H1 (cell line): Measurements from ENCODE around the gene RER1. TPM values are rescaled to one million over a fixed set of nuclear protein-coding genes. Genes with fewer than 3 reads are reported as not detected.

Experiments
- CTCF ChIA-PET: fragments of 300-600 bp; sonication (Branson Sonifier 250); formaldehyde crosslinking; loops from one replicate; lab custom pipeline; 2021; ENCODE audit not compliant: partially characterized antibody; lab: Charles Lee
- POLR2A ChIA-PET: fragments of 300-600 bp; sonication (Branson Sonifier 250); formaldehyde crosslinking; loops from one replicate; lab custom pipeline; 2021; ENCODE audit warnings: inconsistent platforms; ENCODE audit not compliant: partially characterized antibody; lab: Charles Lee
- DNase-seq, 2 experiments: peaks; one replicate each; pipeline versions ENCODE4 v3.0.0 to v3.0.0-alpha.2; 2010 to 2022; ENCODE audit warnings: low spot score in 2 of 2, low read depth in 1 of 2, mixed read lengths in 1 of 2
- FAIRE-seq: peaks from 2 replicates; lab custom pipeline; 2011; peaks lifted over from hg19 to GRCh38; lab: Jason Lieb, UNC
- H2AFZ ChIP-seq: 2 replicates; pipeline ENCODE4 v1.8.1; 2012; ENCODE audit warnings: low read length, inconsistent platforms
- H2AK5ac ChIP-seq: 2 replicates; pipeline ENCODE4 v1.6.1; 2013; ENCODE audit warnings: low read depth, low read length
- H2BK120ac ChIP-seq: replicated peaks from 2 replicates; pipeline ENCODE3; 2013; ENCODE audit warnings: low read depth, low read length, inconsistent platforms
- H2BK12ac ChIP-seq: 2 replicates; pipeline ENCODE4 v1.6.1; 2013; ENCODE audit warnings: low read depth, low read length
- H2BK15ac ChIP-seq: 2 replicates; pipeline ENCODE4 v1.6.1; 2013; ENCODE audit warnings: low read length
- H2BK20ac ChIP-seq: 2 replicates; pipeline ENCODE4 v1.6.1; 2013; ENCODE audit warnings: low read length
- H2BK5ac ChIP-seq: 2 replicates; pipeline ENCODE4 v1.6.1; 2013; ENCODE audit warnings: low read depth, low read length
- H3K14ac ChIP-seq: 2 replicates; pipeline ENCODE4 v1.6.1; 2013; ENCODE audit warnings: inconsistent platforms; ENCODE audit not compliant: insufficient read length
- H3K18ac ChIP-seq: 2 replicates; pipeline ENCODE4 v1.6.1; 2013; ENCODE audit warnings: low read length; ENCODE audit errors: extremely low read depth
- H3K23ac ChIP-seq: 2 replicates; pipeline ENCODE4 v1.6.1; 2013; ENCODE audit warnings: inconsistent platforms; ENCODE audit not compliant: insufficient read length
- H3K23me2 ChIP-seq: 2 replicates; pipeline ENCODE4 v1.6.1; 2013; ENCODE audit warnings: low read depth, low read length
- H3K27ac ChIP-seq: 2 replicates; pipeline ENCODE4 v1.6.1; 2011; ENCODE audit warnings: low read depth, low read length, inconsistent platforms
- H3K27me3 ChIP-seq, 4 experiments: replicated peaks in 1 of 4; 1 replicate in 1 of 4; 2 replicates in 3 of 4; pipeline versions ENCODE4 v1.6.1 to v1.8.1; 2011 to 2013; ENCODE audit warnings: low read length in 3 of 4, mild to moderate bottlenecking in 3 of 4, inconsistent platforms in 2 of 4, mixed read lengths in 2 of 4, moderate library complexity in 1 of 4; ENCODE audit not compliant: control insufficient read depth in 3 of 4, insufficient read depth in 3 of 4; ENCODE audit errors: extremely low read depth in 1 of 4
- H3K36me3 ChIP-seq, 4 experiments: 2 replicates each; pipeline versions ENCODE4 v1.6.1 to v1.8.1; 2011 to 2013; ENCODE audit warnings: mild to moderate bottlenecking in 4 of 4, low read length in 3 of 4, moderate library complexity in 2 of 4, control low read depth in 1 of 4, inconsistent platforms in 1 of 4; ENCODE audit not compliant: insufficient read depth in 4 of 4, control insufficient read depth in 2 of 4
- H3K4ac ChIP-seq: replicated peaks from 2 replicates; pipeline ENCODE3; 2013; ENCODE audit warnings: low read length, low read depth, mixed read lengths, inconsistent platforms; ENCODE audit not compliant: insufficient read length
- H3K4me1 ChIP-seq, 4 experiments: replicated peaks in 1 of 4; 1 replicate in 1 of 4; 2 replicates in 3 of 4; pipeline versions ENCODE4 v1.6.1 to v1.8.1; 2011 to 2013; ENCODE audit warnings: low read length in 3 of 4, inconsistent platforms in 2 of 4, mixed read lengths in 1 of 4; ENCODE audit not compliant: insufficient read depth in 4 of 4, control insufficient read depth in 3 of 4
- H3K4me2 ChIP-seq, 2 experiments: 2 replicates each; pipeline versions ENCODE4 v1.6.1 to v1.8.1; 2011 to 2013; ENCODE audit warnings: low read depth in 2 of 2, low read length in 2 of 2, control low read depth in 1 of 2, inconsistent platforms in 1 of 2, mild to moderate bottlenecking in 1 of 2; ENCODE audit not compliant: insufficient read depth in 1 of 2
- H3K4me3 ChIP-seq, 4 experiments: fragments of 200-600, 300-600 bp in 1 of 4; sonication (generic), shearing (Covaris generic), sonication (Bioruptor Twin) in 1 of 4; 2 replicates each; pipeline versions ENCODE4 v1.5.1 to v1.8.1; 2011 to 2016; ENCODE audit warnings: low read length in 4 of 4, low read depth in 3 of 4, control low read depth in 2 of 4, inconsistent platforms in 2 of 4, mild to moderate bottlenecking in 2 of 4, mixed read lengths in 1 of 4, moderate library complexity in 1 of 4; ENCODE audit not compliant: insufficient read depth in 2 of 4; ENCODE audit errors: extremely low read depth in 1 of 4
- H3K56ac ChIP-seq: replicated peaks from 2 replicates; pipeline ENCODE3; 2013; ENCODE audit warnings: low read depth, mild to moderate bottlenecking, mixed read lengths, low read length, inconsistent platforms; ENCODE audit not compliant: insufficient read length
- H3K79me1 ChIP-seq: 2 replicates; pipeline ENCODE4 v1.6.1; 2013; ENCODE audit warnings: low read depth, low read length, control low read depth
- H3K79me2 ChIP-seq, 2 experiments: 2 replicates each; pipeline versions ENCODE4 v1.6.1 to v1.8.1; 2012 to 2013; ENCODE audit warnings: low read length in 2 of 2, mild to moderate bottlenecking in 2 of 2, inconsistent platforms in 1 of 2; ENCODE audit not compliant: insufficient read depth in 2 of 2, control insufficient read depth in 1 of 2
- H3K9ac ChIP-seq, 4 experiments: replicated peaks in 1 of 4; 1 replicate in 1 of 4; 2 replicates in 3 of 4; pipeline versions ENCODE4 v1.6.1 to v1.8.1; 2011 to 2013; ENCODE audit warnings: low read depth in 3 of 4, low read length in 3 of 4, control low read depth in 2 of 4, mild to moderate bottlenecking in 2 of 4, moderate library complexity in 2 of 4, inconsistent platforms in 1 of 4; ENCODE audit errors: extremely low read depth in 1 of 4
- H3K9me3 ChIP-seq, 2 experiments: 2 replicates each; pipeline versions ENCODE4 v1.6.1 to v1.8.1; 2012 to 2013; ENCODE audit warnings: mild to moderate bottlenecking in 2 of 2, moderate library complexity in 2 of 2, control low read depth in 1 of 2, inconsistent platforms in 1 of 2, low read depth in 1 of 2, low read length in 1 of 2, mixed read lengths in 1 of 2; ENCODE audit not compliant: insufficient read depth in 2 of 2
- H4K20me1 ChIP-seq, 2 experiments: replicated peaks in 1 of 2; 2 replicates each; pipeline versions ENCODE3 to v1.8.1; 2011 to 2013; ENCODE audit warnings: inconsistent platforms in 2 of 2, low read length in 2 of 2, mild to moderate bottlenecking in 1 of 2; ENCODE audit not compliant: insufficient read depth in 2 of 2, control insufficient read depth in 1 of 2
- H4K5ac ChIP-seq: 2 replicates; pipeline ENCODE4 v1.6.1; 2013; ENCODE audit warnings: low read length, low read depth, mixed read lengths, inconsistent platforms; ENCODE audit not compliant: insufficient read length
- H4K8ac ChIP-seq: 2 replicates; pipeline ENCODE4 v1.8.0; 2013; ENCODE audit warnings: mild to moderate bottlenecking, moderate library complexity, low read length, inconsistent platforms; ENCODE audit not compliant: insufficient read depth; ENCODE audit errors: extremely low read depth
- H4K91ac ChIP-seq: replicated peaks from 2 replicates; pipeline ENCODE3; 2013; ENCODE audit warnings: low read length, mixed read lengths, inconsistent platforms; ENCODE audit not compliant: insufficient read length
- BCL11A ChIP-seq, 2 experiments: IDR thresholded peaks; one replicate each; pipeline ENCODE4 v1.6.1; 2011; ENCODE audit warnings: low read depth in 2 of 2, low read length in 2 of 2, mild to moderate bottlenecking in 2 of 2
- CBX5 ChIP-seq: fragments of 300-800, 300-1000 bp; sonication (generic); IDR thresholded peaks from 2 replicates; pipeline ENCODE4 v1.7.1; 2016; ENCODE audit warnings: antibody characterized with exemption, low read length, low read depth
- CTBP2 ChIP-seq: IDR thresholded peaks from 2 replicates; pipeline ENCODE4 v1.7.0; 2011; ENCODE audit warnings: borderline replicate concordance, mild to moderate bottlenecking, moderate library complexity, mixed read lengths, low read length; ENCODE audit not compliant: insufficient read depth, insufficient read length
- FOSL1 ChIP-seq: IDR thresholded peaks from 2 replicates; pipeline ENCODE4 v1.6.1; 2011; ENCODE audit warnings: mild to moderate bottlenecking, low read depth, low read length, moderate library complexity; ENCODE audit not compliant: insufficient read depth
- POLR2A ChIP-seq, 2 experiments: IDR thresholded peaks; 1 replicate in 1 of 2; 2 replicates in 1 of 2; pipeline ENCODE4 v1.6.1; 2011; ENCODE audit warnings: low read depth in 2 of 2, low read length in 2 of 2, mild to moderate bottlenecking in 2 of 2; ENCODE audit errors: control extremely low read depth in 1 of 2
- POLR2AphosphoS5 ChIP-seq: IDR thresholded peaks from 2 replicates; pipeline ENCODE4 v1.6.1; 2011; ENCODE audit warnings: low read depth, low read length
- SRF ChIP-seq: IDR thresholded peaks from 2 replicates; pipeline ENCODE4 v1.6.1; 2011; ENCODE audit warnings: mild to moderate bottlenecking, low read depth, low read length, moderate library complexity
- WGBS, 2 experiments: shearing (Covaris generic) in 1 of 2; methylation state at CpG; one replicate each; pipeline versions ENCODE4 v1.1.6 to v1.1.7; 2013 to 2015; ENCODE audit warnings: low lambda C conversion rate in 2 of 2, mixed read lengths in 2 of 2, inconsistent platforms in 1 of 2, low coverage in 1 of 2, missing lambda C conversion rate in 1 of 2; ENCODE audit not compliant: insufficient replicate concordance in 2 of 2, insufficient coverage in 1 of 2, insufficient read length in 1 of 2; ENCODE audit errors: extremely low coverage in 1 of 2, missing lambda C conversion rate in 1 of 2; 5-methylcytosine and 5-hydroxymethylcytosine counted together
- polyA plus RNA-seq, 7 experiments: library from polyadenylated mRNA; depleted of rRNA in 3 of 7; stranded (reverse) in 5 of 7; unstranded in 2 of 7; fragments of >200 nt in 5 of 7; fragments of 200-250 nt in 2 of 7; gene quantifications; 1 replicate in 5 of 7; 2 replicates in 1 of 7; 4 replicates in 1 of 7; pipeline versions ENCODE4 v1.2.1 to v1.2.3, GENCODE V29; 2011 to 2013; ENCODE audit warnings: missing spikeins in 2 of 7, mixed read lengths in 2 of 7
- total RNA-seq: library from RNA; stranded (reverse); fragmentation: NEBNext Ultra II Directional; extraction: Animal tissue kit (Norgen Biotek cat#: 25700); gene quantifications from 2 replicates; pipeline ENCODE4 v1.2.1, GENCODE V29; 2021
- TF ChIP-seq, protein P1 (sequence below), 3 experiments: IDR thresholded peaks; 1 replicate in 2 of 3; 2 replicates in 1 of 3; pipeline versions ENCODE4 v1.5.1 to v1.6.1; 2011; ENCODE audit warnings: low read length in 3 of 3, mild to moderate bottlenecking in 3 of 3, inconsistent platforms in 2 of 3, low read depth in 1 of 3, moderate library complexity in 1 of 3; ENCODE audit not compliant: insufficient read depth in 1 of 3; ENCODE audit errors: control extremely low read depth in 1 of 3

RER1 gene
- total and polyA plus RNA-seq, 2 of the 8 experiments (the other 6 are each of a cell fraction or from before 2014, with no cell fraction given), result 102 to 134 TPM

DNA sequence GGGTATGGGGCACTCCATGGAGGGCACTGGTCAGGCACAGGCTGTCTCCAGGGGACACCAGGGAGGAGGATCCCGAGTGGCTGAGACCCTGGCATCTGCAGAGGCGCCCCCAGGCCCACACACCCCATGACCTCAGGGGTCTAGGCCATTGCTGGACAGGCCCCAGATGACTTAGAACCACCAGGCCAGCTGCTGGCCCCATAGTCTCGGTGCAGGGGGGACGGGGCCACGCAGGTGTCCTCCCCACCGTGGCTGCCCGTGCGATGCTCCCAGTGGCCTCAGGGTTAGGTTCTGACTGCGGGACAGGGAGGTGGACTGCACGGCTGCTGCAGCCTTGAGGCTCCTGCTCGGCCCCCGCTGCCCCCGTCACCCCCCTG, 44.2 kb upstream of the RER1 start:
- Histone ChIP-seq H3K14ac (no peak overlapping the region), H2AK5ac (no peak overlapping the region), H3K4me3 (no peak overlapping the region), H2BK20ac (no peak overlapping the region), H3K23me2 (no peaks in the 10 kb centered on the region), H3K36me3 (no peaks in the 10 kb centered on the region), H3K18ac (no peak overlapping the region), H3K4me1 (no peaks in the 10 kb centered on the region), H2BK120ac (no peak overlapping the region), H3K4ac (no peak overlapping the region), H3K79me2 (no peaks in the 10 kb centered on the region), H3K4me2 (no peak overlapping the region), H3K27me3 (no peaks in the 10 kb centered on the region), H3K27ac (no peak overlapping the region), H4K91ac (no peak overlapping the region), H2BK15ac (no peak overlapping the region), H3K9ac (no peak overlapping the region), H3K23ac (no peak overlapping the region), H2BK12ac (no peak overlapping the region), H3K9me3 (no peaks in the 10 kb centered on the region), H4K5ac (no peak overlapping the region), H2BK5ac (no peak overlapping the region), H2AFZ (no peak overlapping the region), H3K56ac (no peak overlapping the region), H4K20me1 (peaks cover 0 to 3% of the 10 kb centered on the region in 2 experiments), H3K79me1 (no peaks in the 10 kb centered on the region), H4K8ac (no peak overlapping the region; the same call in 1 of the 2 replicates)
- ChIA-PET CTCF (interaction anchor here (0.9 to 1.6 kb wide), 3 partner anchors 11 to 33 kb away, joined by 3 to 5 read pairs (median 4); no protein-coding TSS in a partner anchor), POLR2A (no interaction called here)
- TF ChIP-seq SRF (no peak), FOSL1 (no peak), CBX5 (no peak), CTBP2 (no peak), POLR2A (IDR thresholded peaks at IDR 0.05; ENCODE audit: control extremely low read depth in 1 of 2, low read depth in 2 of 2, low read length in 2 of 2) (no peak), POLR2AphosphoS5 (no peak), BCL11A (IDR thresholded peaks at IDR 0.05; ENCODE audit: low read depth in 2 of 2, low read length in 2 of 2) (no peak)
- TF ChIP-seq, protein P1, sequence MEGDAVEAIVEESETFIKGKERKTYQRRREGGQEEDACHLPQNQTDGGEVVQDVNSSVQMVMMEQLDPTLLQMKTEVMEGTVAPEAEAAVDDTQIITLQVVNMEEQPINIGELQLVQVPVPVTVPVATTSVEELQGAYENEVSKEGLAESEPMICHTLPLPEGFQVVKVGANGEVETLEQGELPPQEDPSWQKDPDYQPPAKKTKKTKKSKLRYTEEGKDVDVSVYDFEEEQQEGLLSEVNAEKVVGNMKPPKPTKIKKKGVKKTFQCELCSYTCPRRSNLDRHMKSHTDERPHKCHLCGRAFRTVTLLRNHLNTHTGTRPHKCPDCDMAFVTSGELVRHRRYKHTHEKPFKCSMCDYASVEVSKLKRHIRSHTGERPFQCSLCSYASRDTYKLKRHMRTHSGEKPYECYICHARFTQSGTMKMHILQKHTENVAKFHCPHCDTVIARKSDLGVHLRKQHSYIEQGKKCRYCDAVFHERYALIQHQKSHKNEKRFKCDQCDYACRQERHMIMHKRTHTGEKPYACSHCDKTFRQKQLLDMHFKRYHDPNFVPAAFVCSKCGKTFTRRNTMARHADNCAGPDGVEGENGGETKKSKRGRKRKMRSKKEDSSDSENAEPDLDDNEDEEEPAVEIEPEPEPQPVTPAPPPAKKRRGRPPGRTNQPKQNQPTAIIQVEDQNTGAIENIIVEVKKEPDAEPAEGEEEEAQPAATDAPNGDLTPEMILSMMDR (IDR thresholded peaks at IDR 0.05; ENCODE audit: control extremely low read depth in 1 of 3, insufficient read depth in 1 of 3, low read depth in 1 of 3, low read length in 3 of 3), result no peak
- no peak for DNase-seq
- WGBS, 2 experiments, result 86% methylated on average over 10 of the region's 13 CpGs; no CpG with 5 or more reads in 1 of the 2 experiments
- FAIRE-seq, result no peak
